H7 (cell line): ENCODE measurements around the gene CACFD1. TPM values are rescaled to one million over a fixed set of nuclear protein-coding genes. Genes with fewer than 3 reads are reported as not detected.
"Not testable (repeated sequence)": the region's sequence is repeated elsewhere in the genome, so short reads cannot be mapped to it uniquely, and the experiment has no call there.

Experiments
- DNase-seq: peaks from one replicate; pipeline ENCODE4 v3.0.0; 2012
- H3K27me3 ChIP-seq: 2 replicates; pipeline ENCODE4 v1.6.0; 2011; ENCODE audit warnings: mild to moderate bottlenecking, low read length; ENCODE audit not compliant: control insufficient read depth, insufficient read depth
- H3K36me3 ChIP-seq: replicated peaks from 2 replicates; pipeline ENCODE4 v1.5.1; 2011; ENCODE audit warnings: low read length; ENCODE audit not compliant: control insufficient read depth, insufficient read depth
- H3K4me3 ChIP-seq: 2 replicates; pipeline ENCODE4 v1.5.1; 2011; ENCODE audit warnings: low read depth, mild to moderate bottlenecking, control low read depth, low read length, moderate library complexity; ENCODE audit not compliant: insufficient read depth
- total RNA-seq: library from RNA; depleted of rRNA; stranded (reverse); fragments of >200 nt; shearing (Covaris generic); gene quantifications from 2 replicates; pipeline ENCODE4 v1.2.3, GENCODE V29; 2014

The CACFD1 gene
- total RNA-seq, 1 experiment from 2014 or later = 9.5 TPM

DNA sequence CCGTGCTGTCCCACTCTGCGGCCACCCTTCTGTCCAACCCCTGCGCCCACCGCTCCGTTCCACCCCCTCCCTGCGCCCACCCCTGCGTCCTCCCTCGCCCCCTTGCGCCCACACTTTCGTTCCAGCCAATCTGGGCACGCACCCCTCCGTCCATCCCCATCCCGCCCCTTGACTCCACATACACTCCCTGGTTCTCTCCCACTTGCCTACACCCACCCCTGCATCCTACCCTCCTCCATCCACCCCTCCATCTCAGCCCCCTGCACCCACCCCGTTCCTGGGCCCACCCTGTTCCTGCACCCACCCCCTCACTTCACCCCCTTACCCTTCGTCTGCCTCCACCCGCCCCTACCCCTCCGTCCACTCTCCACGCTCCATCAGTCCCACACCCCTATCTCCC is 30.6 kb upstream of the CACFD1 start:
- Histone ChIP-seq H3K27me3 (peaks cover 10% of the 10 kb centered on the region; the same call in 1 of the 2 replicates), H3K36me3 (no peaks in the 10 kb centered on the region), H3K4me3 (peak overlapping the region; percentile 51)
- peak; percentile 92 for DNase-seq

DNA sequence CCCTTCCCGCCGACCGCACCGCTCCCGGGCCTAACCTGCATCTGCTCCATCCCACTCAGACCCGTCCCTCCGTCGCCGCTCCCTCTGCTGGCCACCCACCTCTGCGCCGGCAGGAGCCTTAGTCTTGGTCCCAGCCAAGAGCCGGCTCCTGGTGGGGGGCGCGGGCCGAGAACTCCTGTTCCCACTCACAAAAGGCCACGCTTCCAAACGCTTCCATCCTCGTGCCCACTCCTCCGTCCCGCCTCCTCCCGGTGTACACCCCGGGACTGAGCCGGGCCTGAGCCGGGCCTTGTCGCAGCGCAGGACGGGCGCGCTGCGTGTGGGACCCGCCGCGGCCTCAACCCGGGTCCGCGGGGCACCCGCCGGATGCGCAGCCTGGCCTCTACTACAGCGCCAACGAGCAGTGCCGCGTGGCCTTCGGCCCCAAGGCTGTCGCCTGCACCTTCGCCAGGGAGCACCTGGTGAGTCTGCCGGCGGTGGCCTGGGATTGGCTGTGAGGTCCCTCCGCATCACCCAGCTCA is 30.1 kb upstream of the CACFD1 start:
- no peaks in the 10 kb centered on the region for H3K36me3 ChIP-seq
- peak; percentile 99 for DNase-seq
- H3K27me3 ChIP-seq = peaks cover 10% of the 10 kb centered on the region; the same call in 1 of the 2 replicates
- peak overlapping the region; percentile 51 for H3K4me3 ChIP-seq

DNA sequence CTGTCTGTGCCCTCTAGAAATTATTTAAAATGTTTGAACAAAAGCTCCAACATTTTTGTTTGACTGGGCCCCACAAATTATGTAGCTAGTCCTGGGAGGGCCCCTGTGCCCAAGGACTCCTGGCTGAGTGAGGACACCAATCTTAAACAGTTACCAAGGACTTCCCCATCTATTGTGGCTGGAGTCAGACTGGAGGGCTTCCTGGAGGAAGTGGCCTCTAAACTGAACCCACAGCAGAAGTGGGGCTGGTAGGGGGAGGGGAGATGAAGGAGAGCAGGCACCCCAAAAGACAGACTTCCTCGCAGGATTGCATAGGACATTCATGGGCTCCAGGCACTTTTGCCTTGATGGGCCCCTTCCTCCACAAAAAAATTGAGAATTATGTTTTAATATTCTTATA is 29.5 kb upstream of the CACFD1 start:
- no peaks in the 10 kb centered on the region for H3K36me3 ChIP-seq
- no peak overlapping the region; the same call in 1 of the 2 replicates for H3K4me3 ChIP-seq
- DNase-seq = no peak
- H3K27me3 ChIP-seq = peaks cover 10% of the 10 kb centered on the region; the same call in 1 of the 2 replicates

DNA sequence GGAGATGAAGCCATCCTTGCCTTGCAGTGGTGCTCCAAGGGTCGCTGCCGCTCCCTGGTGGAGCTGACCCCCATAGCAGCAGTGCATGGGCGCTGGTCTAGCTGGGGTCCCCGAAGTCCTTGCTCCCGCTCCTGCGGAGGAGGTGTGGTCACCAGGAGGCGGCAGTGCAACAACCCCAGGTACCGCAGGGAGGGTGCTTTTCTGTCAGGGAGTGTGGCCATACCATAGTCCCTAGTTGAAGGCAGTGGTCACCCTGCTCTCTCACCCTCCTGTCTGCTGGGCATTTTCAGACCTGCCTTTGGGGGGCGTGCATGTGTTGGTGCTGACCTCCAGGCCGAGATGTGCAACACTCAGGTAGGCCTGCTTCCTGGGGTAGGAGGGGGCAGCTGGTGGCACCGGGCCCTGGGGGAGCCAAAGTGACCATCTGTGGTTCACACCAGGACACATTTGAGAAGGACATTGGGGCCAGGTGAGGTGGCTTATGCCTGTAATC is 26.4 kb upstream of the CACFD1 start:
- Histone ChIP-seq H3K27me3 (peaks cover 8% of the 10 kb centered on the region; the same call in 1 of the 2 replicates), H3K4me3 (no peak overlapping the region), H3K36me3 (no peaks in the 10 kb centered on the region)
- peak; percentile 69 for DNase-seq

DNA sequence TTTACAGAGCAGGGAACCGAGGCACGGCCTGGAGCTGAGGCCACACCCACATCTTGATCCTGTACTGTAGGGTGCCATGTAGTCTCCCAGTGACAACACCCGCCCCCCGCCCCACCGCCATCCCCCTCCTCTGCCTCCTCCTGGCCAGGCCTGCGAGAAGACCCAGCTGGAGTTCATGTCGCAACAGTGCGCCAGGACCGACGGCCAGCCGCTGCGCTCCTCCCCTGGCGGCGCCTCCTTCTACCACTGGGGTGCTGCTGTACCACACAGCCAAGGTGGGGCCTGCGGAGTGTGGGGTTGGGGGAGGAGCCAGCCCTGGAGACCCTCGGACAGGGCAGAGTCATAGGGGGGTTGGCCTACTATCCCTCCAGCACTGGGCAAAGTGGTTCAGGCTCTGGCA is 23.1 kb upstream of the CACFD1 start:
- Histone ChIP-seq H3K36me3 (no peaks in the 10 kb centered on the region), H3K27me3 (no peaks in the 10 kb centered on the region), H3K4me3 (no peak overlapping the region)
- peak; percentile 61 for DNase-seq

DNA sequence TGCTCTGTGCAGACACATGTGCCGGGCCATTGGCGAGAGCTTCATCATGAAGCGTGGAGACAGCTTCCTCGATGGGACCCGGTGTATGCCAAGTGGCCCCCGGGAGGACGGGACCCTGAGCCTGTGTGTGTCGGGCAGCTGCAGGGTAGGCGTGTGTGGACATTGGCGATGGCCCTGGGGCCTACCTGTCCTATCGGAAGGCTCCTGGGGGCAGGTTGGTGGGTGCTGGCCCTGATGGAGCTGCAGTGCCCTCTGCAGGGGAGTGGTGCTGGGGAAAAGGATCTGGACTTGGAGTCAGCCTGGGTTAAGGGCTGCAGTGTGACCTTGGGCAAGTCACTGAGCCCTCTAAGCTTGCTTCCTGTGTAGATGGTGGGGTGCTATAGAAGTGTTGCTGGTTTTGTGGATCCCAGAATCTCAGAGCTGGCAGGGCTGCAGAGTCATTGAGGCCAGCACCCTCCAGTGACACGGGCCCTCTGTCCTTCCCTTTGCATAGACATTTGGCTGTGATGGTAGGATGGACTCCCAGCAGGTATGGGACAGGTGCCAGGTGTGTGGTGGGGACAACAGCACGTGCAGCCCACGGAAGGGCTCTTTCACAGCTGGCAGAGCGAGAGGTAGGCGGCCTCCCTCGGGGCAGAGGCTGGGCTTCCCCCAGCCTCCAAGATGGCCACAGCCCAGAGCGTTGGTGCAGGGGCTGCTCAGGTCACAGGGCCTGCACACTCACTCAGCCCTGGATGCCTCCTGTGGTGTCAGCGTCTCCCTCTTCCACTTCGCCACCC is 21.8 kb upstream of the CACFD1 start:
- peak; percentile 81 for DNase-seq
- Histone ChIP-seq H3K27me3 (no peaks in the 10 kb centered on the region), H3K36me3 (no peaks in the 10 kb centered on the region), H3K4me3 (no peak overlapping the region)

DNA sequence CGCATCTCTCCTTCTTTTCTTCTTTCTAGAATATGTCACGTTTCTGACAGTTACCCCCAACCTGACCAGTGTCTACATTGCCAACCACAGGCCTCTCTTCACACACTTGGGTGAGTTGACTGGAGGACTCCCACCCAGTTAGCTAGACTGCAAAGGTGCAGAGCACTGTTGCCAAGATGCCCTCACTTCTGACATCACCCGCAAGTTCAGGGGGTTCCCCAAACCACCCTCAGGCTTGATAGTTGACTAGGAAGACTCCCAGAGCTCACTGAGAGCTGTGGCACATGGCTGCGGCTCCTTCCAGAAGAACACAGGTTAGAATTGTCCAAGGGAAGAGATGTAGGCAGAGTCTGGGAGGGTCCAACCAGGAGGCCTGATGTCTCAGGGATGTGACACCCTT is 20.4 kb upstream of the CACFD1 start:
- no peak overlapping the region for H3K4me3 ChIP-seq
- no peak for DNase-seq
- no peaks in the 10 kb centered on the region for H3K36me3 ChIP-seq
- no peaks in the 10 kb centered on the region for H3K27me3 ChIP-seq

DNA sequence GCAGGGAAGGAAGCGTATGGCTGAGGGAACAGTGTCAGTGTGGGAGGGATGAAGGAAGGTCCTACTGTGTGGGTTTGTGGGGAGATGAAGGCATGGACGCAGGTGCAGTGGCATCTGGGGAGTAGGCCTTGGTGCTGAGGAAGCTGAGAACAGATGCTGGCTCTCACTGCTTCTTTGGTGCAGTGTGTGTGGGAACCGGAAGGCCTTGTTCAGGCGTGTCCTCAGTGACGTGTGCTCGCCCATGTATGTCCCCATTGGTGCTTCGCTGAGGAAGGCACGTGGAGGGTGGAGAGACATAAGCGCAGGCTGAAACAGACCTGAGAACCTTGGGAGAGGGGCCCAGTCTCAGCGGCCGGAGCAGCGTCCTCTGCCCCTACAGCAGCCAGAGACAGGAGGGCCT is 18.9 kb upstream of the CACFD1 start:
- no peak for DNase-seq
- Histone ChIP-seq H3K27me3 (no peaks in the 10 kb centered on the region), H3K36me3 (no peaks in the 10 kb centered on the region), H3K4me3 (no peak overlapping the region)

DNA sequence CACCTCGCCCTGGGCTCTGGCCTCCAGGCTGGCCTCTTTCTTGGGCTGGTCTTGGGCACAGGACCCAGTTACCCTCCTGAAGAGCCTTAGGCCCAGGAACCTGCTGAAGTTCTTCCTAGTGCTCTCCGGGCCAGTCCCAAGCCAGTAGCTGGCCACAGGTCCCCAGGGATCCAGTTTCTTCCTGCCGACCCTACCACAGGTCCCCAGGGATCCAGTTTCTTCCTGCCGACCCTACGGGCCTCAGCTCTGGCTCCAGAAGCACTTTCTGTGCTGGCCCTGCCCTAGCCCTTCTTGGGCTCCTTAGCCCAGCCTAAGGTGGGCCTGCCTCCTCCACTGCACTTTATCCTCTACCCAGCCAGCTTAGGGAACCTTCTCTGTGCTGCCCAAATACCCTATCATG is 18.2 kb upstream of the CACFD1 start:
- Histone ChIP-seq H3K36me3 (no peaks in the 10 kb centered on the region), H3K4me3 (no peak overlapping the region), H3K27me3 (no peaks in the 10 kb centered on the region)
- DNase-seq = no peak

DNA sequence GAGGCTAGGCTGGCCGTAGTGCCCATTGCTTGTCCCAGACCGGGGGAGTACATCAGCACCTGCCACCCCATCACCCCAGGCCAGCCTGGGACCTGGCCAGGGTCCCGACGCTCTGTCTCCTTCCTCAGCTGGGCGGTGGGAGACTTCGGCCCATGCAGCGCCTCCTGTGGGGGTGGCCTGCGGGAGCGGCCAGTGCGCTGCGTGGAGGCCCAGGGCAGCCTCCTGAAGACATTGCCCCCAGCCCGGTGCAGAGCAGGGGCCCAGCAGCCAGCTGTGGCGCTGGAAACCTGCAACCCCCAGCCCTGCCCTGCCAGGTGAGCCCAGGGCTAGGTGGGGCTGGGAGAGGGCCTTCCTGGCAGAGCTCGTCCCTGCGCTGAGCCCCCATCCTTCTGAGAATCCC is 16.5 kb upstream of the CACFD1 start:
- peak; percentile 76 for DNase-seq
- H3K36me3 ChIP-seq = no peaks in the 10 kb centered on the region
- no peak overlapping the region for H3K4me3 ChIP-seq

DNA sequence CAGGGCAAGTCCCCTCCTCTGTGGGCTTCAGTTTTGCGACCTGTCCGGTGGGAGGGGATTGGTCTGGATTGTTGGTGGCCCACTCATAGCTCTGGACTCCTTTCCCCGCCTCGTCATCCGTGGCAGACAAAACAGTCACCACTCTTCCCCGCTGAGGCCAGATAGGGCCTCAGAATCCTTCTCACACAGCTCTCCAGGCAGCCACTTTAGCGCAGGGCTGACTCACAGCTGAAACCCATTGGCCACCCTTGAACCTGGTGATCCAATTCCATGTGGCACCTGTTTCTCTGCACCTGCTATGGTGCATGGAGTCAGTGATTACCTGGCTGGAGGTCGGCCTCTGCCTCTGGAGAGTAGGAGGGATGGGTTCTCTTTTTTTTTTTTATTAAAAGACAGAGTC is 15.8 kb upstream of the CACFD1 start:
- DNase-seq = no peak
- Histone ChIP-seq H3K36me3 (no peaks in the 10 kb centered on the region), H3K4me3 (no peak overlapping the region), H3K27me3 (no peaks in the 10 kb centered on the region)

More for the DNA sequence above, 16.5 kb upstream of the CACFD1 start:
- no peaks in the 10 kb centered on the region for H3K27me3 ChIP-seq

DNA sequence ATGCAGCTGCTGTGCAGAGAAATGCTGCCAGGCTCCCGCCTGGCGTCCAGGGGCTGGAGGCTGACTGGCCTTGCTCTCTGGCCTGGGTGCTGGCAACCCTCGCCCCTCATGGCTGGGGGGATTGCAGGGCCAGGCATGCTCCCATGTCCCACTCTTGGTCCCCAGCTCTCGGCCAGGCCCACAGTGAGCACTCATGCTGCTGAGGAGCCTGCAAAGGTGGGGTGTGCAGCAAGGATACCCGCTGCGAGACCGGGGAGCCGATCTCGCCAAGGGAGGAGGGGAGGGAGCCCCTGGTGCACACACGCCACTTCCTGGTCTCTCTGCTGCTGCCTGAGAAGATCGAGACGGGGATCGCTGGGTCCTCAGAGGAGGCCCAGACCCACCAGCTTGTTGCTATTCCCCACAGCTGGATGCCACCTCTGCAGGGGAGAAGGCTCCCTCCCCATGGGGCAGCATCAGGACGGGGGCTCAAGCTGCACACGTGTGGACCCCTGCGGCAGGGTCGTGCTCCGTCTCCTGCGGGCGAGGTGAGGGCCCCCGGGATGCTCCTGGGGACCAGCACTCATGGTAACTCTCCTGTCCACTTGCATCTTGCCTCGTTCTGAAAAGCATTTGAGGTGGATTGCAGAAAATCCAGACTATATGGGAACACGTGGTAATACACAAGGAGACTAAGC is 14.3 kb upstream of the CACFD1 start:
- no peak for DNase-seq
- H3K36me3 ChIP-seq = no peaks in the 10 kb centered on the region
- H3K4me3 ChIP-seq = no peak overlapping the region
- no peaks in the 10 kb centered on the region for H3K27me3 ChIP-seq

DNA sequence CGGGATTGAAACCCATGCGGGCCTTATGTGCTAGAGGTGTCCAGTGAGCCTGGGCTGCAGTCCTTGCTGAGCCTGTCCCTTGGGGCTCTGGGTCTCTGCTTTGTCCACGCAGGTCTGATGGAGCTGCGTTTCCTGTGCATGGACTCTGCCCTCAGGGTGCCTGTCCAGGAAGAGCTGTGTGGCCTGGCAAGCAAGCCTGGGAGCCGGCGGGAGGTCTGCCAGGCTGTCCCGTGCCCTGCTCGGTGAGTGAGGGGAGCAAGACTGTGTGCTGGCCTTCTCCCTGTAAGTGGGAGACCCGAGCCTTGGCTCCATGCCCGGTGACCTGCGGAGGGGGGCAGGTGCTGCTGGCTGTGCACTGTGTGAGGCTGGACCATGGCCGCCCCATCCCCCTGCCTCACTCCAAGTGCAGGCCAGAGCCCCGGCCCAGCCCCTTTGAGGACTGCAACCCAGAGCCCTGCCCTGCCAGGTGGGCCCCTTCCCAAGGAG is 11.2 kb upstream of the CACFD1 start:
- no peaks in the 10 kb centered on the region for H3K36me3 ChIP-seq
- DNase-seq = no peak
- no peak overlapping the region for H3K4me3 ChIP-seq
- no peaks in the 10 kb centered on the region for H3K27me3 ChIP-seq

DNA sequence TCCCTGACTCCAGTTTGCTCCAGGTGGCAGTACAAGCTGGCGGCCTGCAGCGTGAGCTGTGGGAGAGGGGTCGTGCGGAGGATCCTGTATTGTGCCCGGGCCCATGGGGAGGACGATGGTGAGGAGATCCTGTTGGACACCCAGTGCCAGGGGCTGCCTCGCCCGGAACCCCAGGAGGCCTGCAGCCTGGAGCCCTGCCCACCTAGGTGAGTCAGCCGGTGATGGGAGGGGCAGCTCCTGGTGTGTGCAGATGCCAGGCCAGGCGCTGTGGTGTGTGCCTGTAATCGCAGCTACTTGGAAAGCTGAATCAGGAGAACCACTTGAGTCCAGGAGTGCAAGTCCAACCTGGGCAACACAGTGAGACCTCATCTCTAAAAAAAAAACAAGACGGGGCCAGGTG is 10.0 kb upstream of the CACFD1 start:
- DNase-seq = no peak
- Histone ChIP-seq H3K27me3 (no peaks in the 10 kb centered on the region), H3K4me3 (no peak overlapping the region), H3K36me3 (no peaks in the 10 kb centered on the region)

DNA sequence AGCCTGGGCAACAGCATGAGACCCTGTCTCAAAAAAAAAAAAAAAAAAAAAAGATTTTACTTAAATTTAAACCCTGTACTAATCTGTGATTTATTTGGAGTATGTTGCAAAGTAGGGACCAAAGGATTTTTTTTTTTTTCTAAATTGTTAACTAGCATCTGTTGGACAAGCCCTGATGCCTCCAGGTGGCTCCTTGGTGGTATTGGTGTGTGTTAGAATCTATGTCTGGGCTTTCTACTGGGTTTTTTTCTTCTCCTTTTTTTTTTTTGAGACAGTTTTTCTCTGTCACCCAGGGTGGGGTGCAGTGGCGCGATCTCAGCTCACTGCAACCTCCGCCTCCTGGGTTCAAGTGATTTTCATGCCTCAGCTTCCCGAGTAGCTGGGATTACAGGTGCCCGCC is 7.9 kb upstream of the CACFD1 start:
- not testable (repeated sequence) for H3K4me3 ChIP-seq, DNase-seq, H3K27me3 ChIP-seq, H3K36me3 ChIP-seq
